Liver (tissue), 3 donors: Measurements from ENCODE around the gene TEX30.

Experiments
- EGR1 ChIP-seq, 2 donors: IDR thresholded peaks; 2 replicates each; pipeline ENCODE4 v1.6.1; 2016 to 2018; ENCODE audit warnings: antibody characterized with exemption in 2 of 2, low read depth in 2 of 2
- FOXA2 ChIP-seq: IDR thresholded peaks from 2 replicates; pipeline ENCODE4 v1.6.1; 2016; ENCODE audit warnings: antibody characterized with exemption
- GABPA ChIP-seq, 2 donors: IDR thresholded peaks in 1 of 2; conservative IDR thresholded peaks in 1 of 2; 2 replicates each; pipeline ENCODE4 v1.6.1; 2016; ENCODE audit warnings: antibody characterized with exemption in 2 of 2, mild to moderate bottlenecking in 1 of 2, moderate library complexity in 1 of 2
- JUND ChIP-seq, 2 donors: IDR thresholded peaks; 2 replicates each; pipeline ENCODE4 v1.6.1; 2016; ENCODE audit warnings: antibody characterized with exemption in 2 of 2
- RAD21 ChIP-seq, 2 donors: IDR thresholded peaks; 2 replicates each; pipeline ENCODE4 v1.6.1; 2016; ENCODE audit warnings: antibody characterized with exemption in 2 of 2, mild to moderate bottlenecking in 2 of 2
- SP1 ChIP-seq: IDR thresholded peaks from 2 replicates; pipeline ENCODE4 v1.6.1; 2018; ENCODE audit warnings: antibody characterized with exemption, mild to moderate bottlenecking
- TAF1 ChIP-seq: conservative IDR thresholded peaks from 2 replicates; pipeline ENCODE4 v1.6.1; 2016; ENCODE audit warnings: antibody characterized with exemption, mild to moderate bottlenecking
- YY1 ChIP-seq: IDR thresholded peaks from 2 replicates; pipeline ENCODE4 v1.6.1; 2016; ENCODE audit warnings: antibody characterized with exemption, mild to moderate bottlenecking
- TF ChIP-seq, protein P1 (sequence below): IDR thresholded peaks from 2 replicates; pipeline ENCODE4 v1.6.1; 2016; ENCODE audit warnings: antibody characterized with exemption
- TF ChIP-seq, protein P2 (sequence below): fragments of 150-350 bp; IDR thresholded peaks from 2 replicates; pipeline ENCODE4 v1.5.1; 2017; ENCODE audit warnings: improper control_type of control experiment, low read depth, low read length; ENCODE audit not compliant: missing input control
- TF ChIP-seq, protein P3 (sequence below): IDR thresholded peaks from 2 replicates; pipeline ENCODE4 v1.6.1; 2016; ENCODE audit warnings: antibody characterized with exemption, mild to moderate bottlenecking
- TF ChIP-seq, protein P4 (sequence below): IDR thresholded peaks from 2 replicates; pipeline ENCODE4 v1.6.1; 2016; ENCODE audit warnings: antibody characterized with exemption
- TF ChIP-seq, protein P5 (sequence below): IDR thresholded peaks from 2 replicates; pipeline ENCODE4 v1.6.1; 2016; ENCODE audit warnings: antibody characterized with exemption
- donor health status: healthy.
- donor health status: healthy.

DNA sequence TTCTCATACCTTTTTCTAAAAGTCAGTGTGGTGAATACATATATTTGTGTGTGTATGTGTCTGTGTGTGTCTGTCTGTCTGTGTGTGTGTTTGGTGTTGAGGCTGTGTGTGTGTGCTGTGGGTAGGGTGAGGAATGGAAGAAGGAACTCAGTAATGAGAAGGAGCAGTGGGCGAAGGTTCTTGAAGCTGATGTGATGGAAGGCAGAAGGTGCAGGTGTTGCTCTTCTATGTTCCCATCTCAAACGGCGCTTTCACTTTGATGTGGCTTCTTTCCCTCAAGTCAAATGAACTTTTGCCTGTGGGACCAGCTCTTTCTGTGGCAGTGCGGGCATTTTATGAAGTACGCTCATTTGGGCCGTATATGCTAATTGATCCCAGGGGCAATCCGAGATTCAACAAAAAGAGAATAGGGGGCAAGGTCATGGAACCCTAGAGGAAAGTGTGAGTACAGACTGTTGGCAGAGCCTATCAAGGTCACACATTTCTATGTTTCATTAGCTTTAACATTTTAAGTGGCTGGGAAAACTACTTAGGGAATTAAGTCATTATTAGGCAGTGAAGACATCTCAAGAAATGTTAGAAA is 40.5 kb upstream of the TEX30 start:
- TF ChIP-seq, protein P1, sequence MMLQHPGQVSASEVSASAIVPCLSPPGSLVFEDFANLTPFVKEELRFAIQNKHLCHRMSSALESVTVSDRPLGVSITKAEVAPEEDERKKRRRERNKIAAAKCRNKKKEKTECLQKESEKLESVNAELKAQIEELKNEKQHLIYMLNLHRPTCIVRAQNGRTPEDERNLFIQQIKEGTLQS: no peak
- TF ChIP-seq, protein P2, sequence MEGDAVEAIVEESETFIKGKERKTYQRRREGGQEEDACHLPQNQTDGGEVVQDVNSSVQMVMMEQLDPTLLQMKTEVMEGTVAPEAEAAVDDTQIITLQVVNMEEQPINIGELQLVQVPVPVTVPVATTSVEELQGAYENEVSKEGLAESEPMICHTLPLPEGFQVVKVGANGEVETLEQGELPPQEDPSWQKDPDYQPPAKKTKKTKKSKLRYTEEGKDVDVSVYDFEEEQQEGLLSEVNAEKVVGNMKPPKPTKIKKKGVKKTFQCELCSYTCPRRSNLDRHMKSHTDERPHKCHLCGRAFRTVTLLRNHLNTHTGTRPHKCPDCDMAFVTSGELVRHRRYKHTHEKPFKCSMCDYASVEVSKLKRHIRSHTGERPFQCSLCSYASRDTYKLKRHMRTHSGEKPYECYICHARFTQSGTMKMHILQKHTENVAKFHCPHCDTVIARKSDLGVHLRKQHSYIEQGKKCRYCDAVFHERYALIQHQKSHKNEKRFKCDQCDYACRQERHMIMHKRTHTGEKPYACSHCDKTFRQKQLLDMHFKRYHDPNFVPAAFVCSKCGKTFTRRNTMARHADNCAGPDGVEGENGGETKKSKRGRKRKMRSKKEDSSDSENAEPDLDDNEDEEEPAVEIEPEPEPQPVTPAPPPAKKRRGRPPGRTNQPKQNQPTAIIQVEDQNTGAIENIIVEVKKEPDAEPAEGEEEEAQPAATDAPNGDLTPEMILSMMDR: no peak
- TF ChIP-seq YY1: no peak
- TF ChIP-seq FOXA2: no peak
- TF ChIP-seq, protein P3, sequence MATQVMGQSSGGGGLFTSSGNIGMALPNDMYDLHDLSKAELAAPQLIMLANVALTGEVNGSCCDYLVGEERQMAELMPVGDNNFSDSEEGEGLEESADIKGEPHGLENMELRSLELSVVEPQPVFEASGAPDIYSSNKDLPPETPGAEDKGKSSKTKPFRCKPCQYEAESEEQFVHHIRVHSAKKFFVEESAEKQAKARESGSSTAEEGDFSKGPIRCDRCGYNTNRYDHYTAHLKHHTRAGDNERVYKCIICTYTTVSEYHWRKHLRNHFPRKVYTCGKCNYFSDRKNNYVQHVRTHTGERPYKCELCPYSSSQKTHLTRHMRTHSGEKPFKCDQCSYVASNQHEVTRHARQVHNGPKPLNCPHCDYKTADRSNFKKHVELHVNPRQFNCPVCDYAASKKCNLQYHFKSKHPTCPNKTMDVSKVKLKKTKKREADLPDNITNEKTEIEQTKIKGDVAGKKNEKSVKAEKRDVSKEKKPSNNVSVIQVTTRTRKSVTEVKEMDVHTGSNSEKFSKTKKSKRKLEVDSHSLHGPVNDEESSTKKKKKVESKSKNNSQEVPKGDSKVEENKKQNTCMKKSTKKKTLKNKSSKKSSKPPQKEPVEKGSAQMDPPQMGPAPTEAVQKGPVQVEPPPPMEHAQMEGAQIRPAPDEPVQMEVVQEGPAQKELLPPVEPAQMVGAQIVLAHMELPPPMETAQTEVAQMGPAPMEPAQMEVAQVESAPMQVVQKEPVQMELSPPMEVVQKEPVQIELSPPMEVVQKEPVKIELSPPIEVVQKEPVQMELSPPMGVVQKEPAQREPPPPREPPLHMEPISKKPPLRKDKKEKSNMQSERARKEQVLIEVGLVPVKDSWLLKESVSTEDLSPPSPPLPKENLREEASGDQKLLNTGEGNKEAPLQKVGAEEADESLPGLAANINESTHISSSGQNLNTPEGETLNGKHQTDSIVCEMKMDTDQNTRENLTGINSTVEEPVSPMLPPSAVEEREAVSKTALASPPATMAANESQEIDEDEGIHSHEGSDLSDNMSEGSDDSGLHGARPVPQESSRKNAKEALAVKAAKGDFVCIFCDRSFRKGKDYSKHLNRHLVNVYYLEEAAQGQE: no peak
- TF ChIP-seq, protein P4, sequence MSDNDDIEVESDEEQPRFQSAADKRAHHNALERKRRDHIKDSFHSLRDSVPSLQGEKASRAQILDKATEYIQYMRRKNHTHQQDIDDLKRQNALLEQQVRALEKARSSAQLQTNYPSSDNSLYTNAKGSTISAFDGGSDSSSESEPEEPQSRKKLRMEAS: no peak
- no peak for TF ChIP-seq EGR1 (IDR thresholded peaks at IDR 0.05; ENCODE audit: low read depth in 2 of 2)
- no peak for TF ChIP-seq TAF1
- no peak for TF ChIP-seq JUND (IDR thresholded peaks at IDR 0.05)
- TF ChIP-seq, protein P5, sequence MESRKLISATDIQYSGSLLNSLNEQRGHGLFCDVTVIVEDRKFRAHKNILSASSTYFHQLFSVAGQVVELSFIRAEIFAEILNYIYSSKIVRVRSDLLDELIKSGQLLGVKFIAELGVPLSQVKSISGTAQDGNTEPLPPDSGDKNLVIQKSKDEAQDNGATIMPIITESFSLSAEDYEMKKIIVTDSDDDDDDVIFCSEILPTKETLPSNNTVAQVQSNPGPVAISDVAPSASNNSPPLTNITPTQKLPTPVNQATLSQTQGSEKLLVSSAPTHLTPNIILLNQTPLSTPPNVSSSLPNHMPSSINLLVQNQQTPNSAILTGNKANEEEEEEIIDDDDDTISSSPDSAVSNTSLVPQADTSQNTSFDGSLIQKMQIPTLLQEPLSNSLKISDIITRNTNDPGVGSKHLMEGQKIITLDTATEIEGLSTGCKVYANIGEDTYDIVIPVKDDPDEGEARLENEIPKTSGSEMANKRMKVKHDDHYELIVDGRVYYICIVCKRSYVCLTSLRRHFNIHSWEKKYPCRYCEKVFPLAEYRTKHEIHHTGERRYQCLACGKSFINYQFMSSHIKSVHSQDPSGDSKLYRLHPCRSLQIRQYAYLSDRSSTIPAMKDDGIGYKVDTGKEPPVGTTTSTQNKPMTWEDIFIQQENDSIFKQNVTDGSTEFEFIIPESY: no peak
- no peak for TF ChIP-seq SP1
- no peak for TF ChIP-seq RAD21 (IDR thresholded peaks at IDR 0.05)
- TF ChIP-seq GABPA (IDR thresholded peaks at IDR 0.05 in 1 of 2, conservative IDR thresholded peaks at IDR 0.05 in 1 of 2): no peak
